Right renal pelvis (tissue), 4 donors: ENCODE measurements around the gene RAB7B. TPM values are rescaled to one million over a fixed set of nuclear protein-coding genes. Genes with fewer than 3 reads are reported as not detected.

ENCODE experiments used
- DNase-seq, 4 donors: peaks; one replicate each; pipeline ENCODE4 v3.0.0-alpha.2; 2013; ENCODE audit warnings: low read depth in 4 of 4, low spot score in 3 of 4, missing footprints in 1 of 4
- polyA plus RNA-seq, 4 donors: library from polyadenylated mRNA; unstranded; fragments of 120-200 nt; gene quantifications; one replicate each; pipeline ENCODE4 v1.2.1, GENCODE V29; 2013; ENCODE audit not compliant: insufficient read length in 4 of 4

Gene RAB7B
- polyA plus RNA-seq, 4 donors: 3.0 to 3.7 (median 3.1) TPM

DNA sequence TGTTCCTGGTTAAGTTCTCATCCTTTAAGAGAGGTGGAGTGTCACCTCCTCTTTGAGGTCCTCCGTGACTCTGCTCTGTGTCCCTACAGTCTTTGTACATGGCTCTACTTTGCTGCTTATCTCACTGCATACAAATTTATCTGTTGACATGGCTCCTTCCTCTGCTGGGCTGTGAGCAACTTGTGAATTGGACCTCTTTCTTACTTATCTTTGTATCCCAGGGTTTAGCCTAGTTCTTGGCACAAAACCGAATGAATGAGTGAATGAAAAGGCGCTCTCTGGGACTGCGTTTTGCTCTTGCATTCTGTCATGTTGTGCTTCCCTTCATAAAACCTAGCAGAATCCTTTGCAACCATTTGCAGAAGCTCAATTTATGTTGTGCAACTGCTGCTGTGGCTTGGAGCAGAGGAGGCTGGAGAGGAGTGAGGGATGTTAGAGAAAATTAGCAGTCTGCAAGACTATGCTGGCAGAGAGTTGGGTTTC is 72.4 kb downstream of the RAB7B start:
- DNase-seq: no peak

DNA sequence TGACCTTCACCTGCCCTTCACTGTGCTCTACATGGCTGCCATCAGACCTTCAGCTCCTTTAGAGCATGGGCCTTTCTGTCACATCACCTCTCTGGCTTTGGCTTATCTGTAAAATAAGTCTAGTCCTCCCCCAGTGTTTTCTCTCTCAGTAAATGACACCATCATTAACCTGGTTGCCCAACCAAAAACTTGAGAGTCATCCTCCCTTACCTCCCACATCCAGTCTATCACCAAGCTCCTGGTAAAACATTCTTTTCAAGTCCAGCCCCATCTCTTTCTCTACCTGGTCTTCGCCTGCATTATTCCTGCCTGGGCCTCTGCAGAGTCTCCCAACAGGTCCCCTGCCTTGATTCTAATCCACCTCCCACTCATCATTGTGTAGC is 73.0 kb downstream of the RAB7B start:
- no peak for DNase-seq

DNA sequence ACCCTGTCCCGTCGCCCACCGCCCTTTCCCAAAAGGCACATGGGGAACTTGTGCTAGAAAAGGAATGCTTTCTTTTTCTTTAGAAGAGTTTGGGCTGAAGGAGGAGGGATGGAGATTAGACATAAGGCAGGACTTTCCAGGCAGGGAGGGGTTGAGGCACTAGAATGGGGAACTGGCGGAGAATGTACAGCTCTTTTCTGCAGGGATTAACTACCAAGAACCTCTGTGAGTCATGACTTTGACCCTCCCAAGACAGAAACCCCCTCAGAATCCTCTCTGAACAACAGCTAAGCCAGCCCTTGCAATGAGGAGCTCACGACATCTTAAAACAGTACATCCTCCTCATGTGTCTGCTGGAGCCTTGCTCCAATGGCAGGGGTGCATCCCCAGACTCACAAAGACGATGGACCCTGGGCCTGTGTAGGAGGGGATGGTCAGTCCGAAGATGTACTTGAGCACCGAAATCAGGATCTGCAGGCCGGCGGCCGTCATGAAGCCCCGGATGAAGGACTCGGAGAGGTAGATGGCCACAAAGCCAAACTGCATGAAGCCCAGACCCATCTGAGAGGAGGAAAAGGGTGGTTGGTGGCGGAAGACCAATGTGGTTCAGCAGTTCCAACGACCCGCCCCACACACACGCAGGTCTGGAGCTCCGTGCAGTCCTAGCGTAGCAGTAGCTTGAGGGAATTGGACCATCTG is 73.5 kb downstream of the RAB7B start:
- DNase-seq: no peak

DNA sequence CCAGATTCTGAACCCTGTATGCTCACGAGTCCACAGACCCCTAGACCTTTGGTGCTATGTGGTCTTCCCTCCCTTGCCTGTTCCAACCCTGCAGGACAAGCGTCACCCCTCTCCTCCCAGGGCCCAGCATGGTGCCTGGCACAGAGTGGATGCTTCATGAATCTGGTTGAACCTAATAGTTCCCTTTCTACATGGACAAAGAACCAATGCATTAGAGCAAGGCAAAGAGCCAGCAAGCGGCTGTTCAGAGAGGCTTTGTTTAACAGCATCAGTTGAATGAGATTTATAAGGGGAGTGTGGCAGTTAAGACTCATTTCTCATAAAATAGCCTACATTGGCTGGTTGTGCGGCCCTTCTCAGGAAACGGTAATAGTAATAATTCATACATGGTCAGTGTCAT is 74.9 kb downstream of the RAB7B start:
- no peak for DNase-seq

DNA sequence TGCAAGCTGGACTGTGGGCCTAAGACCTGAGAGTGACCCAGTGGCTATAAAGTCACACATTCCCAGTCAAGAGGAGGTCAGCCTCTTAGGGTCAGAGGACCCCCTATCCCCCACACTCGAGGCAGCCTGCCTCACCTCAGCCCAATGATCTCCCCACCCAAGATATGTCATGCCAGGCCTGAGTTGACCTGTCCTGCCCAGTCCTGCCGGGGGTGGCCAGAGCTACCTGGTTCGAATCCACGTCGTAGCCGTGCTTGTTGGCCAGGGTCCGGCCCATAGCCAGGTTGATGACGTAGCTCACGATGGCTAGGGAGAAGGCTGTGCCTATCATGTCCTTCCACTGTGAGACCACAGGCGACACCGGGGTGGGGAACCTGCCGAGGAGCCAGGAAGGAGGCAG is 75.5 kb downstream of the RAB7B start:
- DNase-seq: no peak

DNA sequence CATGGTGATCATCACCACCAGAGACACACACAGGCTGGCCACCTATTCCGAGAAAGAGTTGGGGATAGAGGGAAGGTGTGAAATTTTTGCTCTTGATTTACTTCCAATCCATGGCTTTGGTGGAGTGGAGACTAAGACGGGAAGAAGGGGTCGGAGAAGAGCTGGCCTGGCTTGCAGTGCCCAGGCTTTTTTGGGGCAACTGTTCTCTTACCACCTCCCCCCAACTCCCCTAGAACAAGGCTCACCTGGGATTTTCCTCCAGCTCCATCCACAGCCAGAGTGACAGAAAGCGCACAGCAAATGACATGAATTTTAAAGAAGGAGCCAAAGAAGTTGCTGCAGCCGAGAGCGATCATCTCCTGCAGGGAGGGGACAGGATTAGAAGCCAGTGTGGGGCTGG is 75.9 kb downstream of the RAB7B start:
- no peak for DNase-seq

Other genes with a start within 250 kb of the RAB7B start
- 10 to 100 TPM; 27.1 to 37.2 (median 34.1) TPM for gene RAB29, start 227.9 kb downstream of the RAB7B start, polyA plus RNA-seq
- 10 to 100 TPM; 30.4 to 35.9 (median 31.7) TPM for gene SLC41A1, start 190.2 kb downstream of the RAB7B start, polyA plus RNA-seq
- gene PM20D1, start 153.3 kb downstream of the RAB7B start, polyA plus RNA-seq: 1 to 10 TPM in 3 of 4 donors, under 1 TPM in 1; 0.39 to 3.3 (median 1.7) TPM
- under 1 TPM; 0.14 to 0.38 (median 0.31) TPM for gene SLC26A9, start 59.9 kb downstream of the RAB7B start, polyA plus RNA-seq
- gene CTSE, start 20.5 kb upstream of the RAB7B start, polyA plus RNA-seq: under 1 TPM; 0.18 to 0.26 (median 0.21) TPM
- 1 to 10 TPM; 1.8 to 6.4 (median 2.9) TPM for gene RHEX, start 49.8 kb upstream of the RAB7B start, polyA plus RNA-seq
- 1 to 10 TPM in 1 of 4 donors, under 1 TPM in 3; 0.58 to 1.1 (median 0.79) TPM for gene AVPR1B, start 114.0 kb upstream of the RAB7B start, polyA plus RNA-seq
- gene FAM72A, start 199.4 kb upstream of the RAB7B start, polyA plus RNA-seq: 1 to 10 TPM; 4.7 to 6.7 (median 5.5) TPM
- gene SRGAP2, start 200.1 kb upstream of the RAB7B start, polyA plus RNA-seq: 10 to 100 TPM; 57.3 to 76.7 (median 61.2) TPM